Stomach smooth muscle (tissue), 2 donors: ENCODE data around the gene SYT14.
"Not testable (repeated sequence)": the region's sequence is repeated elsewhere in the genome, so short reads cannot be mapped to it uniquely, and the experiment has no call there.

Experiments
- H3K27ac ChIP-seq: one replicate; pipeline ENCODE4 v1.7.0; 2013; ENCODE audit warnings: mild to moderate bottlenecking, low read length, inconsistent platforms
- H3K27me3 ChIP-seq, 2 donors: one replicate each; pipeline ENCODE4 v1.7.0; 2013; ENCODE audit warnings: low read length in 2 of 2; ENCODE audit not compliant: insufficient read depth in 2 of 2, control insufficient read depth in 1 of 2
- H3K36me3 ChIP-seq, 2 donors: one replicate each; pipeline ENCODE4 v1.7.0; 2013; ENCODE audit warnings: low read length in 2 of 2; ENCODE audit not compliant: control insufficient read depth in 2 of 2, insufficient read depth in 2 of 2
- H3K4me1 ChIP-seq: one replicate; pipeline ENCODE4 v1.7.0; 2013; ENCODE audit warnings: low read length; ENCODE audit not compliant: control insufficient read depth, insufficient read depth
- H3K4me3 ChIP-seq, 2 donors: one replicate each; pipeline ENCODE4 v1.7.0; 2013; ENCODE audit warnings: low read length in 2 of 2
- H3K9ac ChIP-seq, 2 donors: one replicate each; pipeline ENCODE4 v1.7.0; 2013; ENCODE audit warnings: low read length in 2 of 2, mild to moderate bottlenecking in 1 of 2
- H3K9me3 ChIP-seq, 2 donors: one replicate each; pipeline ENCODE4 v1.7.0; 2013; ENCODE audit warnings: low read length in 2 of 2; ENCODE audit not compliant: control insufficient read depth in 2 of 2
- donor health status: healthy.
- donor health status: Pancreatic carcinoma.

The SYT14 gene

DNA sequence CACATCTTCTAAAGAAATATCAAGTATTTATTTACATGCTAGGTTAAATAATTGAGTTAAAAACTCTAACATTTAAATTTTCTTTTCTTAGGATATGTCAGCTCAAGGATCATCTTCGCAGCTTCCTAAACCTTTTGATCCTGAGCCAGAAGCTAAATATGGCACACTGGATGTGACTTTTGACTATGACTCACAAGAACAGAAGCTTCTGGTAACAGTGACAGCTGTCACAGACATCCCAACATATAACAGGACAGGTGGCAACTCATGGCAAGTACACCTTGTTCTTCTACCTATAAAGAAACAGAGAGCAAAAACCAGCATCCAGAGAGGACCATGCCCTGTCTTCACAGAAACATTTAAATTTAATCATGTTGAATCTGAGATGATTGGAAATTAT is 161.9 kb downstream of the SYT14 start:
- peaks cover 0 to 3% of the 10 kb centered on the region in 2 donors for H3K9me3 ChIP-seq
- no peaks in the 10 kb centered on the region for H3K27me3 ChIP-seq
- H3K4me3 ChIP-seq = no peak overlapping the region
- no peaks in the 10 kb centered on the region for H3K36me3 ChIP-seq
- H3K9ac ChIP-seq = no peak overlapping the region
- H3K27ac ChIP-seq = no peak overlapping the region
- H3K4me1 ChIP-seq = no peaks in the 10 kb centered on the region

DNA sequence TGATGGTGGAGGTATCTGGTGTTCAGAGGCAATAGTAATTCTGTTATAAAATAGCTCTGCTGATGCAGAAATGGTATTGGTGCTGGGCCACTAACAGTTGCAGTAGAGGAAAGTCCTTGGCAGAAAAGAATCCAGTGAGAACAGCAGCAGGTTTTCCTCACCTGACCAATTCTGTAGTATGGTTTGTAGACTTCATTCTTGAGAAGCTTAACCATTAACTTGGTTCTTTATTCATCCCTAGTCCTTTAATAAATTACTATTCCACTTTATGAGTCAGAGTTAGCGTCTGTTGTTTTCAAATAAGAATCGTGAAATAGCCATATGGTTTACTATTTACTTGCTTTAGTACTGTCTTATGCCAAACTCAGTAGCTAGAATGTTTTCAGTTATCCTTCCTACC is 166.1 kb downstream of the SYT14 start:
- no peak overlapping the region for H3K27ac ChIP-seq
- H3K4me3 ChIP-seq = no peak overlapping the region
- no peaks in the 10 kb centered on the region for H3K27me3 ChIP-seq
- no peaks in the 10 kb centered on the region for H3K36me3 ChIP-seq
- no peak overlapping the region for H3K9ac ChIP-seq
- no peaks in the 10 kb centered on the region for H3K9me3 ChIP-seq
- H3K4me1 ChIP-seq = no peaks in the 10 kb centered on the region

DNA sequence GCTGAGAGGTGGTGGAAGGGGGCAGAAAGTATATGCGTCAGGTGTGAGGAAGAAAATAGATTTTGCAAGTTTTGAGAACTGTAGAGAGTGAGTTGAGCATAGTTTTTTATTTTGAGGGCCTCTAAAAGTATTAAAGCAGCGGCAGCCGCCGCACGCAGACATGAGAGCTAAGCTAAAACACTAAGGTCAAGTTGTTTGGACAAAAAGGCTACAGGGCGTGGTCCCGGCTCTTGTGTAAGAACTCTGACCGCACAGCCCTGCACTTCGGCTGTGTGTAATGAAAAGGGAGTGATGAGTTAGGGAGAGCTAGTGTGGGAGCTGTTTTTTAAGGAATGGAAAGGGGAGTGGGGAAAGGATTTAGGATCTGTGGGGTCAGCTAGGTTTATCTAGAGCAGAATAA is 174.9 kb downstream of the SYT14 start:
- H3K9ac ChIP-seq, H3K4me1 ChIP-seq, H3K4me3 ChIP-seq, H3K27ac ChIP-seq, H3K36me3 ChIP-seq, H3K9me3 ChIP-seq, H3K27me3 ChIP-seq: not testable (repeated sequence)

DNA sequence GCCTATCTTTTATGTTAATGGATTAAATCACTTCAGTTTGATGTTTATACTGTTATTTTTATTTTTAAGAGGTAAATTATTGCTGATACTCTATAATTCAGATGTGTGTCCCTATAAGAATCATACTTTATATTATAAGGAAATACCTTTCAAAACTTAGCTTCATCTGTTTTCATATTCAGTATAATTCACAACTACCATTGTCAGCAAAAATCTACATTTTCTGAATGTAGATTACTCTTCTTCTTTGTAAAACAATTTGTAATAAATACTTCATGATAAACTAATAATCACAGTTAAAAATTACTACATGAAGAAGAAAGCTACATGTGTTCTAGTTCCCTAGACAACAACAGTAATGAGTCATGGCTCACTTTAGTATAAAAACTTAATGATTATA is 179.2 kb downstream of the SYT14 start:
- Histone ChIP-seq H3K9me3 (no peaks in the 10 kb centered on the region), H3K4me3 (no peak overlapping the region), H3K27me3 (no peaks in the 10 kb centered on the region), H3K9ac (no peak overlapping the region), H3K27ac (no peak overlapping the region), H3K36me3 (no peaks in the 10 kb centered on the region), H3K4me1 (no peaks in the 10 kb centered on the region)

DNA sequence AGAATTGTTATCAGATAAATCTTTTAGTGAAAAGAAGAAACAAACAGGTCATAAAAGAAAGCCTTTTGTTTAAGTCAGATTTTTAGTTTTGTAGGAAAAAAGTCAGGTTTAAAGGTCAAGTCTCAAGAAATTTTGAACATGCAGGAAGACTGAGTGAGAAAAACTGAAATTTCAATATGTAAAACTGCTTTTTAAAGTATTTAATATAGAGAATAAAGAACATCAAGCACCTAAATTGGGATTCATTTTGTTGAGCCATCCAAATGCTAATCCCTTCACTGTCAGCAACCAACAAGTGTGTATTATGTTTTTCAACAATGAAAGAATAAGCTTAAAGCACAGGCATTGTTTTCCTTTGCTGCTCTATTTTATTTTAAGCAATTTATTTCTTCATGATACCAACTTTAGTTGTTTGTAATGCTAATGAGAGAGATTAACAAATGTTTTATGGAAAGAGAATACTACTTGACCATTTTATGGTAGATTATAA is 179.7 kb downstream of the SYT14 start:
- no peak overlapping the region for H3K4me3 ChIP-seq
- H3K27ac ChIP-seq = no peak overlapping the region
- H3K9ac ChIP-seq = no peak overlapping the region
- no peaks in the 10 kb centered on the region for H3K27me3 ChIP-seq
- H3K4me1 ChIP-seq = no peaks in the 10 kb centered on the region
- no peaks in the 10 kb centered on the region for H3K36me3 ChIP-seq
- no peaks in the 10 kb centered on the region for H3K9me3 ChIP-seq

DNA sequence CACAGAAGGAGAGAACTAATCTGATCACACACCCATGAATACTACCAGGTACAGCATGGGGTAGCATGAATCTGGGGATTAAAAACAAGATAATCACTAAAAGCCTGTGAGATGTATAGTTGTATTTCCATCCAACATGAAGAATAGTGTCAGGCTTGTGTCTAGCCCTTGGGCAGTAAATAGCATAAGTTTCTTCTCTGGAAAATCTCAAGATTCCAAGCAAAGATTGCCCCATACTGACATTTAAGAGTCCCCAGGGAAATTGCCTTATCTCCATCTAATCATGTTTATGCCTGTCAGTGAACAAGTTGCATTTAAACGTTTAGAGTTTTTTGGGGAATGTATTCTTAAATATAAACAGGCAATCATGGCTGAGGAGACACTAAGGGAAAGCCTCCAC is 185.4 kb downstream of the SYT14 start:
- no peaks in the 10 kb centered on the region for H3K9me3 ChIP-seq

DNA sequence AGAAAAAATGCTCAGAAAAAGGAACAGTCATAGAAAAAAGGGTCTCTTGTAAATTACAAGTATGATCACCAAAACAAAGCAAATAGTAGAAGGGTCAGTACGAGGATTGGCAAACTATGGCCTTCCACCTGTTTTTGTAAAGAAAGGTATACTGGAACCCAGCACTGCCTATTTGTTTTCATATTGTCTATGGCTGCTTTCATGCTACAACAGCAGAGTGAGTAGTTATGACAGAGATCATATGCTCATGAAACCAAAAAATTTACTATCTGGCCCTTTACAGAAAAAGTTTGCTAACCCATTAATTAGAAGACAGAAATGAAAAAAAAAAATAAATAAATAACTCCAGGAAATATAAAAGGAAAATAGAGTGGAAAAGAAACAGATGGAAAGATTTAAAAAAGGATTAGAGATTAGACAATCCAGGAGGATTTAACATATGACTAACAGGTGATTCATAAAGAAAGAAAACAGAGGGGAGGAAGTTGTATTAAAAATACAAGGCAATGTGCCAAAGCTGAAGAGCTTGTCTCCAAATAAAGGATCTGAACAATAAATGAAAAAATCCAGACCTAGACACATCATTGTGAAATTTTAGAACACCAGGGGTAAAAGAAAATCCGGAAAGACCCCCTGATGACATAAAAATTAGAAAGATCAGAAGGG is 186.0 kb downstream of the SYT14 start:
- H3K36me3 ChIP-seq = no peaks in the 10 kb centered on the region
- H3K4me1 ChIP-seq = no peaks in the 10 kb centered on the region
- no peak overlapping the region for H3K4me3 ChIP-seq
- H3K9ac ChIP-seq = no peak overlapping the region
- no peaks in the 10 kb centered on the region for H3K9me3 ChIP-seq
- no peak overlapping the region for H3K27ac ChIP-seq
- H3K27me3 ChIP-seq = no peaks in the 10 kb centered on the region

More for the DNA sequence above, 185.4 kb downstream of the SYT14 start:
- Histone ChIP-seq H3K36me3 (no peaks in the 10 kb centered on the region), H3K27ac (no peak overlapping the region), H3K27me3 (no peaks in the 10 kb centered on the region), H3K4me3 (no peak overlapping the region), H3K9ac (no peak overlapping the region), H3K4me1 (no peaks in the 10 kb centered on the region)

DNA sequence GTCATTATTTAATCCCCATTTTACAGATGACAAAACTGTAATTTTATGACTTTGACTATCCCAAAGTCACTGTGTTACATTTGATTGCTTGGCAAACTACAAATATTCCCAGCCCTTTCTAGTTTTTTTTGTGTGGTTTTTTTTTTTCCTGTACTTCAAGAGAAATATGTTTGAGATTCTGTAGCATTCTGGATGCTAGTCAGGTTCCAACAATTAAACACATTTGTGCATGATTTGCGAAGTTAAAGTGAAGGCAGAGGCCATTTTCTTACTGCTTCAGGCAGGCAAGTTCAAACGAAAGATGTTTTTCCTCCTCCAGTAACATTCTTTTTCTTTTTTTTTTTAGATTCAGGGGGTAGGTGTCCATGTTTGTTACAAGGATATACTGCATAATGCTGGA is 186.7 kb downstream of the SYT14 start:
- H3K9me3 ChIP-seq = no peaks in the 10 kb centered on the region
- H3K9ac ChIP-seq = no peak overlapping the region
- H3K4me3 ChIP-seq = no peak overlapping the region

DNA sequence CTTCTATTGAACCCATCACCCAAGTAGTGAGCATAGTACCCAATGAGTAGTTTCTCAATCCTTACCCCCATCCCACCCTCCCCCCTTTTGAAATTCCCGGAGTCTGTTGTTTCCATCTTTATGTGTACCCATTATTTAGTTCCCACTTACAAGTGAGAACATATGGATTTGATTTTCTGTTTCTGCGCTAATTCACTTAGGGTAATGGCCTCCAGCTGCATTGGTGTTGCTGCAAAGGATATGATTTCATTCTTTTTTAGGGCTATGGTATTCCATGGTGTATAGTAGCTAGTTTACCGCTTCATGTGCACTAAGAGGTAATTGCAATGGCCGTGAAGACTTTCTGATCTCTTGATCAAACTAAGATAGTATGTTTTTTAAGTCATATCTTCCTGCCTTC is 187.1 kb downstream of the SYT14 start:
- H3K9me3 ChIP-seq = no peaks in the 10 kb centered on the region
- H3K4me1 ChIP-seq = no peaks in the 10 kb centered on the region
- H3K27me3 ChIP-seq = no peaks in the 10 kb centered on the region

More for the DNA sequence above, 186.7 kb downstream of the SYT14 start:
- H3K4me1 ChIP-seq = no peaks in the 10 kb centered on the region
- no peak overlapping the region for H3K27ac ChIP-seq
- H3K36me3 ChIP-seq = no peaks in the 10 kb centered on the region
- no peaks in the 10 kb centered on the region for H3K27me3 ChIP-seq

DNA sequence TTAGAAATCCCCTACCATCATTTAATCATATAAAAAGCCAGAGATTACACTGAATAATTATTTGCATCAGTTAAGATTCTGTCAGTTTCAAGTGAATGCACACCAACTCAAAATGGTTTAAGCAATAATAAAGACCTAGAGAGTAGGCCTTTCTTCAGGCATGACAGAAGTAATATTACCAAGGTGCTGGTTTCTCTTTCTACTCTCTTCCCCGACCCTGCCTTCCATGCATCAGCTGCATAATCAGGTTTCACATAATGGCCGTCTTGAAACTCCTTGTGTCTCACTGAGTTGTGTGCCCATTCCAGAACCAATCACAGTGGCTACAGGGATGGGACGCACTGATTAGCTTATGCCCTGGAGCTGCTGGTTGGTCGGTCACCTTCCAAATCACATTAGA is 191.1 kb downstream of the SYT14 start:
- H3K4me3 ChIP-seq = no peak overlapping the region
- H3K9me3 ChIP-seq = no peaks in the 10 kb centered on the region
- H3K9ac ChIP-seq = no peak overlapping the region
- no peak overlapping the region for H3K27ac ChIP-seq
- no peaks in the 10 kb centered on the region for H3K27me3 ChIP-seq
- no peaks in the 10 kb centered on the region for H3K4me1 ChIP-seq
- H3K36me3 ChIP-seq = no peaks in the 10 kb centered on the region

More for the DNA sequence above, 187.1 kb downstream of the SYT14 start:
- Histone ChIP-seq H3K9ac (no peak overlapping the region), H3K4me3 (no peak overlapping the region), H3K27ac (no peak overlapping the region), H3K36me3 (no peaks in the 10 kb centered on the region)

DNA sequence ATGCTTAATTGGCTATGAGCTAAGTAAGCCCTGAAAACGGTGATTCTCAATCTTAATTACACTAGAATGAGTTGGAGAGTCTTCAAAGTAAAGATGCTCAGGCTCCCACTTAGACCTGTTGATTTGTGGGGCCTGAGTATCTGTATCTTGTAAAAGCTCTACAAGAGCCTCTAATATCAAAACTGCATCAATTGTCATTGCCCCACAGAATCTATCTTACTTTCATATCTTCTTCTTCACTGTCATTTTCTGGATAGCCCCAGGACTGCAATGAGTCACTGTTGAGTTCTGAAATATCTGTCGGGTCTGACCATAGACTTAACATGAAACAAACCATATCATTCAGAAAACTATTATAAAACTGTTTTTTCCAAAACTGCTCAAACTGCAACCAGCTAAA is 191.7 kb downstream of the SYT14 start:
- no peak overlapping the region for H3K9ac ChIP-seq
- no peaks in the 10 kb centered on the region for H3K36me3 ChIP-seq
- no peak overlapping the region for H3K27ac ChIP-seq
- no peaks in the 10 kb centered on the region for H3K27me3 ChIP-seq
- H3K9me3 ChIP-seq = no peaks in the 10 kb centered on the region
- no peak overlapping the region for H3K4me3 ChIP-seq
- no peaks in the 10 kb centered on the region for H3K4me1 ChIP-seq
